ENCODE data around the gene DDX39B. TPM values are rescaled to one million over a fixed set of nuclear protein-coding genes. Genes with fewer than 3 reads are reported as not detected.

DDX39B gene
- total and polyA plus RNA-seq, 2 of the 8 experiments (the other 6 are each of a cell fraction or from before 2014, with no cell fraction given) = 780 to 1,164 TPM

- TF ChIP-seq GTF2F1 (IDR thresholded peaks at IDR 0.05; ENCODE audit: borderline replicate concordance, low read depth, low read length) = no peak
These were observed 44.2 kb upstream of the DDX39B start, which contains the start of gene LST1 (continued) for GRCh38 chr6:31586008-31586407.

All from H1 (cell line).